GM21576 (cell line): ENCODE measurements around the gene CD47.

Experiments used
- ATAC-seq: cut with Tn5 transposase; IDR thresholded peaks from one replicate; pipeline ENCODE4 v1.9.1; 2021; ENCODE audit warnings: mild to moderate bottlenecking, moderate library complexity; ENCODE audit not compliant: unreplicated experiment

CD47 gene

DNA sequence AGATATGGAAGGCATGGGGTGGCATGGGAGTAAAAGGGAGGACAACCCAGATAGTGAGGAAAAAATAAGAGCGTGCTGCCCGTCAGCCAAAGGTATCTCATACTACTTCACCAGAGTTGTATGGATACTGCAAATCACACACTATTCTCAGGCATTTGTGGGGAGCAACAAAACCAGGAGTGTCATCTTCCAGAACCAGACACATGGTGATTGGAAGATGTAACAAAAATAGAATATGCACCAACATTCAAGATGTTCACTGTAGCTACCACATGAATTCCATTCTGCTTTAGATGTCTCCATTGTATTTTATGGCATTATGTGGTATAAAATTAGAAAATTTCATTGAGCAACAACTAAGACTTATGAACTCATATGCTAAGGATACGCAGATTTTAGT is 34.9 kb downstream of the CD47 start:
- no peak for ATAC-seq

DNA sequence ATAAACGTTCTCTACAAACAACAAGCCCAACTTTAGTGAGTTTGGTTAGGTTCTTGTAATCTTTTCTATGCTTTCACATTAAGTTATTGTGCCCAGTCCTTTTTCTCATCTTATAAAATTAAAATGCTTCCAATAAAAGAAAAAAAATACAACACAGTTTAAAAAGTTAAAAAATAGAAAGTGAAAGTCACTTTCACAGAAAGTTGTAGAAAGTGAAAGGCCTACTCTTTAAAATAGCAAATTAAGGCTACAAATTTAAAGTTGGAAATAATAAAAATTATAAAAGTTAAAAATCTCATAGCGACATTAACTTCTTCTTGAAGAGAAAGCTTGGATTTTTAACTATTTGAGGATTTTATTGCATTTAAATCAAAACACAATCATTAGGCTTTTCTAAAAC is 35.9 kb downstream of the CD47 start:
- no peak for ATAC-seq

DNA sequence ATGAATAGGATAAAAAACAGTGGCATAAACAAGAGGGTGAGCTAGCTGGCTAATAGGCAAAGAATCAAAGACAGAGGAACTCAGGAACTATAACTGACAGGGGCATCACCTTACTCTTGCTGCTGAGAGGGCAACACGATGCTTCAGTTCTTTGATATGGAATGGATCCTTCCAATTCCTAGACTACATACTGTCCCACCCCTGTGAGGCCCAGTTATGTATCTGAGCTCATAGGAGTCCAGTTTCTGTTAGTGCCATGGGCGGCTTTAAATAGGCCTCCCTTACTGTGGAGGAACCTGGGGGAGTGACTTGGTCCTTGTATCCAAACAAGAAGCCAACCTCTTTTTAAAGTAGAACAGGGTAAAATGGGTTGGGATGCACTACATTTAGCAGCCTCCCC is 37.3 kb downstream of the CD47 start:
- ATAC-seq: no peak

DNA sequence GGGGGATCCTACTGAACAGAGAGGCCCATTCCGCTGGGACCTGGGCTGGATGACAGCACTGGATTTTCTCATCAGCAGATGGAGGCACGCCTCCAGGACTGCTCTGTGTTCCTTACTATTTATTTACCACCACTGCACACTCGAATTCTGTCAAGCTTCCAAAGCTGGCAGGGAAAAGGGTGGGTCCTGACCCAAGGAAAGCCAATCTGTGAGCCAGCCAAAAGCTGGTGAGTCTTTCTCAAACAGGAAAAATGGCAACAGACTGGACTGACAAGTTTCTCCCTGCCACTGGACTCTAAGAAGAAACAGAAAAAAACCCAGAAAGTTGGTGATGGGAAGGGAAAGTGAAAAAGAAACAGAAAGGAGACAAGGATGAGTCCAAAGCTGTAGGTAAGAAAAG is 37.8 kb downstream of the CD47 start:
- ATAC-seq: no peak

DNA sequence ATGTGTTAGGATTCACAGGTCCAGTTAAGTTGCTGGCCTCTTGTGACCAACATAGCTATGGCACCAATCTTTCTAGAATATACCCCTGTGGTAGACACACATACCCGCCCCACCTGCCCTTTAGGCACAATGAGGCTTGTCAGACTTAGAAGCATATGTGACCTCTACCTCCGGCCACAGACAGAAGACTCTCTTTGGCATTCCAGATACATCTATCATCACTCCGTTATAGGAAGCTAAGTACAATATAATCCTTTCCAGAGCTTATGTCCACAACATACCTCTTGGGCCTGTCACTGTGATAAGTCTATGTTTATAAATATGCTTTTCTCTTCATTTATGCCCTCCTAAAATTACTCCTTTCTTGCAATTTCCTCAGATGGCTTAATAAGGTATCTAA is 39.8 kb downstream of the CD47 start:
- no peak for ATAC-seq

DNA sequence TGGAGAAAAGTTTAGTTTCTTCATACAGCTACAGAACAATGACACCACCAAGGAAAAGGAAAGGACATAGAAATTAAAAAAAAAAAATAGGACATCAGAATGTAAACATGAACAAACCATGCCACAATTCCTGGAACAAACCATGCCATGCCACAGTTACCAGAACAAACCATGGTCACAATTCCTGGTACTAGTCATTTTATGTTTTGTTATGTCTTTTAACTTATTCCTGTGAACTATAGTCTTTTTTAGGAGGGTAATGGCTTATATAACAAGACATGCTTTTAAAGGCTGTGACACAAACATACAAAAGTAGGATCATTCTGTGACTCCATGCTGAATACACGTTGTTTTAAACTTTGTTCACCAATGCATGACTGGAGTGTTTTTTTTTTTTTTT is 42.8 kb downstream of the CD47 start:
- no peak for ATAC-seq

DNA sequence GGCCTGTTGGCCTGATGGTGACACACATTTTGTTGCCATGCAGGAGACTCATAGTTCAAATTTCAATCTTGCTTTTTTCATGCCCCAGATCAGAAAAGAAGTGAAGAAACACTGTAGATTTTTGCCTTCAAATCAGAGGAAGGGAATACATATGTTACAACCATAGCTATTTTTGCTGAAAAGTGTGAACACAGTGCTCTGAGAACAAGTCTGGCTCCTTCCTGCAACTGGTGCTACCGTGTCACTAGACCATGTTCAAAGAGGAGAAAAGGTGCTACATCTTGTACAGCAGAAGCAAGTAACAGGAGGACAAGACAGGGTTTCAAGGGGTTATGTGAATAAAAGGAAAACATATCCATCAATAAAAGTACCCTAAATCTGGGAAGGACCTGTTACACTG is 44.6 kb downstream of the CD47 start:
- no peak for ATAC-seq

DNA sequence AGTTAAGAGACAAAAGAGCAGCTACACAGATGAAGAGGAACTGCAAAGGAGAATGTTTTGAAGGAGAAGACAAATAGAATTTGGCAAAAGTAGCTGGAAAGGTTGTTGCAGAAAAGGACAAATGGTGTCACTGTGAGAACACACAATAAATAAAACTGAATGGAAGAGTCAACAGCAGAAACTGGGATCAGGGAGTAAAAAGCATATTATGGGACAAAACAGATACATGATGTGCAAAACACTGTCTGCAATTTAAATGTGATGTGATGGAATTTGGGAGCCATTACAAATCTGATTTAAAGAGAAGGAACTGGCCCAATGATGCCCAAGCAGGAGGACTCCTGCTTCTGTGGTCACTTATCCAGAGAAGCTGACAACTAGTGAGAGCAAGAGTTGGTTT is 46.1 kb downstream of the CD47 start:
- no peak for ATAC-seq

DNA sequence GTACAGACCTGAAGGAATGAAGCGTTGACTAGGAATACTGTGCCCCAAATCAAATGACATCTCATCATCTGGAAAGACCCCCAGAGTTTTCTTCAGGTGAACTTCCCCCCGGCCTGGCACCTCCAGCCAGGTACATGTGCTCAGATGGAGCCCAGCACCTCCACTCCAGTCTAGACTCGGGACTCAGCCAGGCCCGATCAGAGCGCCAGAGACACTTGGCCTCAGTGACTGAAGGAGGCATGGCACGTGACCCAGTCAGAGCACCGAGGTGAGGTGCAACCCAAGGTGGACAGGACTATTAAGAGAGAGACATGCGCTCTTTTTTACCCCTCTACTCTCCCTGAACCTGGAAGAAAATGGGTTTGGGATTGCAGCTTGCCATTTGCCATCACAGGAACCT is 48.5 kb downstream of the CD47 start:
- ATAC-seq: no peak

DNA sequence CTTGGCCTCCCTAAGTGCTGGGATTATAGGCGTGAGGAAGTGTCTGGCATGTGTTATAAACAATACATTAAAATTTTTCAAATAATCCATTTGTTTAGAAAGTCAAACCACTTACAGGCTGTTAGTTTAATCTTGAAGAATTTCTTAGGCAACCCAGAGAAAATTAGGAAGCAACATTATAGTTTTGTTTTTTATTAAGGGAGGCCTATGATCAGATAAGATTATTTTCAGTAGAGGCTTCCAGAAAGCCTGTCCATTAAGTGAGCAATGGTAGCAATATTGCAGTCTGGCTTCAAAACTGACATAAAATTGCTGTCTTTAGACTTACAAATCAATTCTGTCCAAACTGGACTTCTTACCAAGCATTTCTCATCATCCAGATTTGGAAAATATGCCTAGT is 49.6 kb downstream of the CD47 start:
- ATAC-seq: no peak

DNA sequence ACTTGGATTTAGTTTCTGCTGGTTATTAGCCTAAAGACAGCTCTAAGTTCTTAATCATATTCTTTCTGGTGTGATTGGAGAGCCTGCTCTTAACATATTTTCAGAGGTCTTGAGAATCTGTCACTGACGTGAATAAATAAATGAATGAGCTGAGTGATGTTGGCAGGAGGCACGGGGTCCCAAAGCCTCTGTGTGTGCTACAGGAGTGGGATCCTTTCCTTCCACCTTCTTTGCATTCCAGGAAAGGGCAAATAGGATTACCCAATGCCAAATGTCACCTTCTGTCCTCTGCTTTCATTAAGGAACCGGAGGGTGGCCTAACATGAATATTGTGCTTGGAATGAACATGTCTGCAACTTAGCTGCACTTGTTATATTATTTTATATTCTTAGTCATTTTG is 53.1 kb downstream of the CD47 start:
- no peak for ATAC-seq

DNA sequence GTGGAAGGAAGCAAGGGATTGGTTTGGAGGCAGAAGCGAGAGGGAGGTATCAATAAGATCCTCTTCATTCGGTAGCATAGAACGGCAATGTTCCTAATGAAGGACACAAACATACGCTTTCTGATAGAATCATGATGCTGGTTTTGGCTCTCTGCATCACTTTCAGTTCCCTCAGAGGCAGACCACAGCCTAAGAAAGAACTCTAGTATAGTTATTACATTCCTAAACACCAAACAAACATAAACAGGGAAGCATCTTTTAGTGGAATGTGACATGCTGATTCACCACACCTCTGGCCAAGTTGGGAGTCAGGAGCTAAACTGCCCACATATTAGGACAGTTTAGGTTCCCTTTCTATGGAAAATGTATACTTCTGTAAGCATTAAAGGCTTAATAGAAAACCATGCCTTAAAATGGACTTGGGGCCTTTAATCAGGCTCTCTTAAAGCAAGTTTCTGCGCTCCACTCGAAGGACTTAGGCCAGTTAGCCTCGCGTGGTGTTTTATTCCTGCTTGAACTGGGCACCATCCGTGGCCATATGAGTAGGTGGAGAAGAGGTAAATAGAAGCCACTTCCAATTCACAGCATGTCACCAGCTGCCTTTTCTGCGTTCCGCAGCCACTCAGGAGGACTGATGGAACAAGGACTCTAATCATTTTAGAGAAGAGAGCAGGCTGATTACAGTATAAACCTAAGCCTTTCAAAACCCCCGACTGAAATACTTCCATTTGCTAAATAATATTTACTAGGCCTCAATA is 53.7 kb downstream of the CD47 start:
- peak; percentile 63 for ATAC-seq

DNA sequence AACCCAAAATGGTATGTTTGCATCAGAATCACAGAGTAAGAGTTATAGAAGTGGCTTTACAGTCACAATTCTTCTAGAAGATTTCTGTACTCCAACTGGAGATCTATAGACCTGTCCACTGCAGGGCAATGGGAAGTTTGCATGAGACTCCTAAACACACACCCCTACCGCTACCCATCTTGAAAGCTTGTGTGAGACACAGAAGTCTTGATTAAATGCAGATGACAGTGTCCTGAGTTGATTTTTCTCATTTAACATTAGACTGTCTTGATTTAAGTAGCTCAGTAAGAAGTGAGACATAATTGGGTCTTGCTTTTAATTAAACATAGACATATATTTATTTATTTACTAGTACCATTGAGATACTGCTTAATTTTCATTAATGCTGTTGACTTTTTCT is 54.4 kb downstream of the CD47 start:
- ATAC-seq: no peak

DNA sequence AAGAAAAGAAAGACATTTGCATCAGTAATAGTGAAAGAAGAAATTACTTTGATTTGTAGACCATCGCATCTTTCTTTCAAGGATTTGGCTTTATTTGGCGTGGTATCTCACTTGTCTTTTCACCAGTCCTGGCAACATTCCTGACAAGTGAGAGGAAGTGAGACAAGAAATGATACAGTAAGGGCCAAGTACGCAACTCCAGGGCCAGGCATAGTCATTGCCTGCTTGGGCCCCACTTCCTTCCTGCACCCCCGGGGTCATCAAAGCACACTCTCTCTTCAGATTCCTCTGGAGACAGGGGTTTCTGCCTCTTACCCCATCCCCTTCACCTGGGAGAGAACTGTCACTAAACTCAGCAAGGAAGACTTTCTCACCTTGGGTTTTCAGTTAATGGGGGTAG is 55.1 kb downstream of the CD47 start:
- ATAC-seq: no peak

DNA sequence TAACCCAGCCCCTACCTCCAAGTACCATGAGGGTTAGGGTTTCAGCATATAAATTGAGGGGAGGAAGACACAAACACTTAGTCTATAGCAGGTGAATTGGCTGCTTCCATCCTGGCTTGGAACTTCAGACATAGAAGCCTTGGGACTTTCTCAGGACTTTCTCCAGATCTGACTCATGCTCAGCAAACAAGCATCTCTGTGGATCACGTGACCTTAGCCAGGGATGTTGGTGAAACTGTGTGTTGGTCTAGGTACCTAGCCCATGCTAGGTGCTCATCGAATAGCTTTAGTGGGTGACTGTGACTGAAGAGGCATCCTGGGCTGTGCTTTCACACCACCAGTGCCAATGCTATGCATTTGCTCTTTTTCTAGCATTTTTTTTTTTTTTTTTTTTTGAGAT is 58.9 kb downstream of the CD47 start:
- no peak for ATAC-seq

DNA sequence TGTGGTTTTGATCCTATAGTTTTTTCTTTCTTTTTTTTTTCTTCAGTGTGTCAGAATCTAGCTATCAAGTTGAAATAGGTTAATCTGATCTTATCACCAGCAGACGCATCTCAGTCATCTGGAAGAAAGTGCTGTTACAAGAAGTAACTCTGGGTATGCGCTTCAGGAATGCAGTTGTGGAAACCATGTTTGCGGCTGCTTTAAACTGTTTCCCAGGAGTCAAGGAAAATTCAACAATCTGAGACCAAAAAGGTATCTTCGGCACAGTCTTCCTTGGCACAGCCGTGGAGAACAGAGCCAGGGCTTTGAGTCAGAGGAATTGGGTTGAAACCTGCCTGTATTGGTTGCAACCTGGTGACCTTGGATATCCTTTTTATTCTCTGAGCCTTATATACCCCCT is 59.9 kb downstream of the CD47 start:
- no peak for ATAC-seq

DNA sequence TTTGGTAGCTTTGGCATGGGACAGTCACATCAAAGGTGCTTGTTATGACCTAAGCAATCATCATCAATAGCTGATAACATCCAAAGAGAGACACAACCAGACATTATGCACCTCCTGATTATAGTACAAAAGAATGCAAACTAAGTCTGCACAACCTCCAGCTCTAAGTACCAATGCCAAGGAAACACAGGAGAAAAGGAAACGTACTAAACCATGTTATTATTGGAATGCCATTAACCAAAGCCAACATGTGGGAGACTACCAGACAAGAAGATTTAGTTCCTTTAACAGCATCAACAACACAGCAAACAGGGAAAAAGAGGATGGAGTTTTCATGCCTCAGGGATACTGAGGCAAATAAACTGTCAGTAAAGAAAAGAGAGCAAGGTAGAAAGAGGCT is 61.4 kb downstream of the CD47 start:
- no peak for ATAC-seq

DNA sequence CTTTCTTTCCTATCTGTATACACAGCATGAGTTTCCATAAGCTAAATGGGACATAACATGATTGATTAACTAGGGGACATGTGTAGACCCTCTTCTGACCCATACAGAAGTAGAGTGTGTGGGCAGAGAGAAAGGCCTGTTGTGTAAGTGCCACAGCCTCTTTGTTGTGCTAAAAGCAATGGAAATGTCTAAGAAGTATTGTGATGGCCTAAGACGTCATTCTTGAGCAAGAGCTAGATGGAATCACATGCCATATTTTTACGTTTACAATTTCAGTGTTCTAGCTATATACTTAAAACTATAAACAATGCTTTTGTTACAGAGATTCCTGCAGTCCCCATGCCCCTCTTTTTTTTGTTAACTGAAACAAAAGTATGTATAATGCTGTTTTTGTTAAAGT is 61.9 kb downstream of the CD47 start:
- ATAC-seq: no peak

DNA sequence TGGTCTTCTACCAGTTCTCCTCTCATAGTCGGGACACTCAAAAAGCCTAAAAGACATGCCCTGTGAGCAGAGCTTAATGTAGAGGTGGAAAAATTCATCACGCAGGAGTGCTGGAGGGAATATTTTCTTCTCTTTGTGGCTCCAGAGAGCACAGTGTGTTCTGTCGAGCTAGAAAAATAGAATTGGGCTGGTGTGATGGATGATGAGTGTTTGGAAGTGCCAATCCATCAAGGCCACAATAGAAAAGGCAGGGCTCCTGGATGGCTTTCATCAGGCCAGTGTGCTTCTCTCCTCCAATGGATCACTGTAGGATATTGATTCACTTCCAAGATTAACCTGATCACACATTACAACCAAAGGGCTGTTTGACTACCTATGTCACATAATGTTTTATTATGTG is 65.7 kb downstream of the CD47 start:
- ATAC-seq: no peak

DNA sequence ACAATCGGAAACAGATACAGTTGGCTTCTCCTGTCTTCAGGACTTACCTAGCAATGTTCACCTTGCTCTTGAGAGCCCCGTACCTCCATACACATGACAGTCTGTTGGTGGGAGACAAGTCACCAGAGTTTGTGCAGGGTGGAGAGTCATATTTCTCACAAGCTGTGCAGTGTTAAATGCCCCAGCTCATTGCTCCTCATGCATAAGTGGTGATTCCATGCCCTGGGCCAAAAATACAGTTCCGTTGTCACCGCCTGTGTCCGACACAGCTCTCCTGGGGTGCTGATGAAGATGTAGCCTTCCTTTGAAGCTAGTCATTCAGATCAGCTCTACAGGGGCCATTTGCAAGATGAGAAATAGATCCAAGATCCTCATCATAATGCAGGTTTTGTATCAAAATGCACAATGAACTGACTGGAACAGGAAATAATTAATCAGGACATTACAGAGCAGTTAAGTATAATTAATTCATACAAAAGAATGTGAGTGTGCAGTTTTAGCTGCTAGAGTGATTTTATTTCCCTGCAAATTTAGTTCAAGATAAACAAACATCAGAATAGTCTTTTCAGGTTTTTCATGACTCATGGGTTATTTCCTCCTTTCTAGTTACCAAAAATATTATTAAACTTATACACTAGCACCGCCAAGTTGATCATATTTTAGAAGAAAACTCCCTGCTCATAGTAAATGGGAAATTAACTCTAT is 66.5 kb downstream of the CD47 start:
- ATAC-seq: no peak

DNA sequence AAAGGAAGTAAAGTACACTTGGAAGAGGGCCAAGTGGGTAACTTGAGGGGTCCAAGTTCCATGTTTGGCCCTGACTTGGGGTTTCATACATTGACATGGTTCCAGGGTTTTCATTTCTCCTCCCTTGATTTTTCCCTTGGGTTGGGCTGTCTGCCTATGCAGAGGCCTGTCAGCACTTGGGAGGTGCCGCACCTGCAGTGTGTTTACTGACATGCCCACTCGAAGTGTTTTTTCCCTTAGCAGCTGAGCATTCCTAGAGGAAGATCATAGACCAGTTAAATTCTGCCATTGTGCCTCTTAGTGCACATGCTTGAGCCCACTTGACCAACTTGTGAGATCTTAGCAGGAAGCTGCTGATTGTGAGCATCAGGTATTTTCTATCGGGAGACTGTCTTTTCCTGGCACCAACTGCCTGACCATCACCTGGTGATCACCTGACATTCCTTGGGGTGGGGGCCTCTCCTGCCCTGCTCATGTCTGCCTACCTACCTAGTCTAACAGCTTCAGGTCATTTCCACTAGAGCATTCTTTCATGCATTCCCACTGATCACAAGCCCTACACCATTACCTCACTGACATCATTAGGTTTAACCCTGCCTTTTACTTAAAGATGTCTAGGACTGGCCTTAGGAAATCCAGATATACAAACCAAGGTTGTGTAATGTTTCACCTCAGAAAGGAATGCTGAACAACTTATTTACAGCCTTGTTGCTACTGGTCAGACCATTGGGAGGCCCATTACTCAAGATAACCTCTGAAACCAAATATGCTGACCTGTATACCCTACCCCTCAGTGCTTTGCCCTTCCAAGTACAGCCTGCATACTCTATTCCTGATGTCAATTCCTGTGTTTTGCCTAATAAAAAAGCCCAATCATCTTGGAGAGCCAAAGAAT is 68.3 kb downstream of the CD47 start:
- ATAC-seq: no peak

DNA sequence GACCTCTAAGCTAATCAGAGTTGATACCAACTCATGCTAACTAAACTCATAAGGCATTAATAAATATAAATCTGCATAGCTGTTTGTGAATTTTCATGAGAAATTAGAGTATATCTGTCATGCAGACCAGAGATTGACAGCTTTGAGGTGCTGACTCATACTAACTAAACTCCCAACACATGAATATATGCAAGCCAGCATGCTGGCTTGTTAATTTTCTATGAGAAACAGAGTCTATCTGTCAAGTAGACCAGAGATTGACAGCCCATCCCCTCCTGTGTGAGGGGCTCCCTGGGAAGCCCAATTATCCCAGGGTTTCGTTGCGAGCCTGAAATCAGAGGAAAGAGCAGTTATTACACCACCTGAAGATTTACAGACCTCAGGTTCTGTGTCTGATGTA is 69.3 kb downstream of the CD47 start:
- ATAC-seq: no peak
